ENCODE data around the gene FSCN2.

FSCN2 gene

GRCh38 chr17:81557276-81558114, 29.3 kb downstream of the FSCN2 start:
- DNase-seq (ENCODE audit: low read depth), result no peak

GRCh38 chr17:81558115-81558468, 29.9 kb downstream of the FSCN2 start:
- DNase-seq (ENCODE audit: low read depth), result no peak

DNA sequence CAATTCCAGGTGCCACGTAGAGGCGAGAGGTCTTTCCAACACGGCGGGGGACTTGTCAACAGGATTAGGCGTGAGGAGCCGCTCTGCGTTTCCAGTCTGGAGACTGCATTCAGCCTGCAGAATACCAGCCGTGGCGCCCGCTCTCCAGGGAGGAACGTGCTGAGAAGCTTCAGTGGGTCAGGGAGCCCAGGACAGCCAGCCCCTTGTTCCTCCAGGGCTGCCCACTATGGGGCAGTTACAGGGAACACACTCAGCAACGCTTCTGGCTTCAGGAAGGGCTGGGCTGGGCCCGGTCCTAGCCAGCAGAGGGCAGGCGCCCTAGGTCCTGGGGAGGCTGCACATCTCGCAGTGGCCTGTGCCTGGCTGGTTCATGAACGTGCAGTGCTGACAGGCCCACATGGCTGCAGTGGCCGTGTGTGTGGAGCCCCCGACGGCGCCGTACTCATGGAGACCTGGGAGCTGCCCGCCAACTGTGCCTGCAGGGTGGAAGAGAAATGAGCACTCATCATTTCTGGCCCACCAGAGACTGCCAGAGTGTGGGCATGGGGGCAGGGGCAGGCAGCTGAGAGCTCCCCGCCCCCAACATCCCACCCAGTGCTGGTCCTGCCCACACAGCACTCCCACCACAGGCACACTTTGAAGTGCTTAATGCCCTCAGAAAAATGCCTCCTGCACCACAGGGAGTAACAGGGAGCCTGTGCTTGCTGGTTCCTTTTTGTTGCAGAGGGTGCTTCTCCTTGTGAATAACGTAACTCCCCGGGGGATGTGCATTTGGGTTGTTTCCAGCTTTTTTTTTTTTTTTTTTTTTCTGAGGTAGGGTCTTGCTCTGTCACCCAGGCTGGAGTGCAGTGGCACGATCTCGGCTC, 31.0 kb downstream of the FSCN2 start:
- no peak for DNase-seq (ENCODE audit: low read depth)

- no peak for DNase-seq (ENCODE audit: low read depth)
Measured at GRCh38 chr17:81561494-81561885, 33.3 kb downstream of the FSCN2 start.

DNA sequence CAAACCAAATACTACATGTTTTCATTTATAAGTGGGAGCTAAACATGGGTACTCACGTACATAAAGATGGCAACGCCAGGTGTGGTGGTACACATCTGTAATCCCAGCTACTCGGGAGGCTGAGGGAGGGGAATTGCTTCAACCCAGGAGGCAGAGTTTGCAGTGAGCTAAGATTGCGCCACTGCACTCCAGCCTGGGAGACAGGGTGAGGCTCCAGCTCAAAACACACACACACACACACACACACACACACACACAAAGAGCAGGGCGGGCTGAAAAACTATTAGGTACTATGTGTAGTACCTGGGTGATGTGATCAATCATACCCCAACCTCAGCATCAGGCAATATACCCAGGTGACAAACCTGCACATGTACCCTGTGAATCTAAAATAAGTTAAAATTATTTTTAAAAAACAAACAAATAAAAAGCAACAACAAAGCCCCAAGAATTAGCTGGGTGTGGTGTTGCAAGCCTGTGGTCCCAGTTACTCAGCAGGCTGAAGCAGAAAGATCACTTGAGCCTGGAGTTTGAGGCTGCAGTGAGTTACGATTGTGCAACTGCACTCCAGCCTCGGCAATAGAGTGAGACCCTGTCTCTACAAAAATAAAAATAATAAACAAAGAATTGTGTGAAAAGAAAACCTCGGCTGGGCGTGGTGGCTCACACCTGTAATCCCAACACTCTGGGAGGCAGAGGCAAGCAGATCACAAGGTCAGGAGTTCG, 35.8 kb downstream of the FSCN2 start:
- no peak for DNase-seq (ENCODE audit: low read depth)

DNA sequence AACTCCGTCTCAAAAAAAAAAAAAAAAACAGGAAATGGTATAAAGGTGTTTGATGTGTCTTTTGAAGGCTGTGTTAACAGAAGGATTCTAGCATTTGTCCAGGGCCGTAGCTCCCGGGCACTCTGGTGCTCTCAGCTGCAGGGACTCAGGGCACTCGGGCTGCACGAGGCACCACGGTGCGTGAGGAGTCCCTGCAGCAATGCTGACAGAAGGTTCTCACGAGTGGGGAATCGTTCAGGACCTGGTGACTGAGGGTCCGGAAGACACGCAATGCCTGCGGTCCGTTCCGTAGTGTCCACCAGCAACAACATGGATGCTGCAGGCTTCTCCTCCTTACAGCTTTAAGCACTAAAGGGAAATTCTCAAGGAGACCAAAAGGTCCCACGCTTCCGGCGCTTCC, 36.6 kb downstream of the FSCN2 start:
- no peak for DNase-seq (ENCODE audit: low read depth)

GRCh38 chr17:81565231-81565630, 37.1 kb downstream of the FSCN2 start:
- no peak for DNase-seq (ENCODE audit: low read depth)

DNA sequence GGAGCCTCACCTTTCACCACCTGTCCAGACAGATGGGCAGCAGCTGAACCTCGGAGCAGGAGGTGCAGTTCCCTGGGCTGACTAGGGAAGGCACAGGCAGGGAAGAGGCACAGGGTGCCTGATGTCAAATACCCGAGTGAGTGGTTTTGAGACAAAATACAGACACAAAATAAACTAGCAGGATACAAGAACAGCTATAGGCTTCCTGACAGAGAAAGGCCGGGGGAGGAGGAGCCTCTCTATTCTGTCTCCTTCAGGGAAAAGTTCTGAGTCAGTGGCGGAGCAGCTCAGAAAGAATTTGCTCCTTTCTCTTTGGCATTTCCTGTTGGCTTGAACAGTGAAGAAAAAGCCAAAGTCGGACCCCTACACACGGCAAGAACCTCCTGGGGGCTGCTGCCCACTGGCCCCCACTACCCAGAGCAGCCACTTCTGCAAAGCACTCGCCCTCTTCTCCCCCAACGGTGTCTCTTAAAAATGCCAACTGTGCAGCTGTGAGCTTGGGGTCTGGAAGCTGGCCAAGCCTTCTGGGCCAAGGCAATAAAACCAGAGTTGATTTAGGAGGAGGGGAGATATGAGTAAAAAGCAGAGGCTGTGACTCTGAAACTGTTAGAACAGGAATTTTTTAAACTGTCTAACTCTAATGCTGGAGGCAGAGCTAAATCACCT, 38.4 kb downstream of the FSCN2 start:
- no peak for DNase-seq (ENCODE audit: low read depth)

GRCh38 chr17:81567191-81567590, 39.0 kb downstream of the FSCN2 start:
- no peak for DNase-seq (ENCODE audit: low read depth)

GRCh38 chr17:81568416-81568815, 40.2 kb downstream of the FSCN2 start:
- DNase-seq (ENCODE audit: low read depth), result no peak

DNA sequence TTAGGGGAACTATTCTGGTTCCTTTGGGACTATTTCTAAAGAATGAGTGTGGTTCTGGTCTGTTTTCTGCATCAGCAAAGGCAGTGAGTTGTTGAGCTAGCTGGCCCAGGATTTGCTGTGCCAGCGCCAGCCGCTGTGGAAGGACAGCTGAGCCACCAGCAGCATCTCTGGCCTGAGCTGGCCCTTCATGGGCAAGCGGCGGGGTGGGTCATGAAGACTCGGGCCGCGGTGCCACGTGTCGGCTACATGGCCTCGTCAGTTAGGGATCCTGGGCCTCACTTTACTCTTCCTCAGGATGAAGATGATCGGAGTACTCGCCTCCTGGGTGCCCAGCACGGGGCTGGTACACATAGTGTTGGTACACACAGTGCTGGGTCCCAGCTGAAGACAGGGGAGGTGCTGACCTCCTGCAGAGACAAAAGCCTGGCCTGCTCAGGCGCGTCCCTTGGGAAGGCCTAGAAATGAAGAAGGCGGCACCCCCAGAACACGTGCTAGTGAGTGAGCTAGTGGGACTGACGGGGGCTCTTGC, 41.9 kb downstream of the FSCN2 start:
- DNase-seq (ENCODE audit: low read depth), result no peak

- no peak for DNase-seq (ENCODE audit: low read depth)
Measured at GRCh38 chr17:81570964-81571363, 42.8 kb downstream of the FSCN2 start.

DNA sequence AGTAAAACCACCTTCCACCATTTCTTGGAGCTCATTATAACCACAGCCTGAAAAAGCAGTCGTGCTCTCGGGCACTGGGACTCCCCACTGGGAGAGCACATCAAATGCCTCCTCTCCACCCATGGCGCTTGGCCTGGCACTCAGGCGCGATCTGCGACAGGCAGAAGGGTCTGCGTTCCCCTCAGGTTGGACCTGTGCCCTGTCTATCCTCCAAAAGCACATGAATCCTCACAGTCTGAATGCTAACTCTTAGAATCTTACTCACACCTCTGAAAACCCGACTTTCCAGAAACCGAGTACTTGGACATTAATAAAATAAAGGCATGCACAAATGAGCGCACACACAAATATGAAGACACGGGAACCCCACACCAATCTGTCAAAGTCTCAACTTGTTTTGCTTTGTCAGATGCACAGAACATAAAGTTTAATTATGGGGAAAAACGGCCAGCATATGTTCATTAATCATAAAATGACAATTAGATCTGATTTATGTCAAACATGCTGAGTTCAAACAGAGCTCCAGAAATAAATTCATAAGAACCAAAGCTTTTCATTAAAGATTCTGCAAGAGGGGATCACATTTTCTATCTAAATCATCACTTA, 44.5 kb downstream of the FSCN2 start:
- no peak for DNase-seq (ENCODE audit: low read depth)

GRCh38 chr17:81573794-81574642, 45.8 kb downstream of the FSCN2 start:
- DNase-seq (ENCODE audit: low read depth), result no peak

- no peak for DNase-seq (ENCODE audit: low read depth)
Measured at GRCh38 chr17:81574643-81574956, 46.4 kb downstream of the FSCN2 start.

DNA sequence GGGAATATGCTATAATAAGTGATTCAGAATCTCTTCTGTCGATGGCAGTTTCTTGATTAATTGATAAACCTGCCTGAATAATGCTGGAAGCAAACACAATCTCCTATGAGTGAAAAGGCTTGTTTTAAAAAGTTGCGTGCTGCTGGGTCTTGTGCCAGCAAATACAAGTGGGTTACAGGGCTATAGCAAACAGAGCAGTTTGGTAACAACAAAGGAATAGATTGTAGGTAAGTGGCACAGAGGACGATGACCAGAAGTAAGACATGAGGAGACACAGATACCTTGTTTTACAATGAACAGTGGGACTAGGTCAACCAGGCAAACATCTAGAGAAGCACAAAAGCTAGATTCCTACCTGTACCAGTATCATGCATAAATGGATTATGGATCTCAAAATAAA, 47.7 kb downstream of the FSCN2 start:
- DNase-seq (ENCODE audit: low read depth), result no peak

- no peak for DNase-seq (ENCODE audit: low read depth)
Measured at GRCh38 chr17:81576621-81577277, 48.6 kb downstream of the FSCN2 start.

DNA sequence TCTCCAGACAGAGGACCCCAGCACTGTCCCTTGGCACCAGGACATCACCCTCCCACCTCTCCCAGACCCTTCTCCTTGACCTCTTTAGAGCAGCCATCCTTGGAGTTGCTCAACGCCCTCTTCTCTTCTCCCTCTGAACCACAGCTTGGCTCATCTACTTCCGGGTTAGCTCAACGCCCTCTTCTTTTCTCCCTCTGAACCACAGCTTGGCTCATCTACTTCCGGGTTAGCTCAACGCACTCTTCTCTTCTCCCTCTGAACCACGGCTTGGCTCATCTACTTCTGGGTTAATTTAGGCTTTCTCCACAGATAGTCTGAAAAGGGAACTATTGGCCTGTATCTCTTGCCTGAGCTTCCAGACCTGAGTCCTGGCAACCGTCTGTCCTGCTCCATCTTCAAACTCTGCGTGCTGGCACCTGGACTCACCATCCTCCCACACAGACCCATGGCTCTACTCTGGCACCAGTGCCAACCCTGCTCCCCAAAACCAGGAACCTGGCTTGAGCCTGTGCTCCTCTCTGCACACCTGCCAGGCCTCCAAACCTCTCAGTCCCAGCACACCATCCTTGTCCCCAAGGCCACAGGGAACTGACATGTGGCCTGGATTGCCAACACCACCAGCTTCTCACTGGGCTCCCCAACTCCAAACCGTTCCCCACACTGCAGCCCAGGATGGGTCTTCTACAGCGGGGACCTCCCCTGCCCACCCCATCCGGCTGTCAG, 49.3 kb downstream of the FSCN2 start:
- no peak for DNase-seq (ENCODE audit: low read depth)

- no peak for DNase-seq (ENCODE audit: low read depth)
Measured at GRCh38 chr17:81578038-81578441, 49.9 kb downstream of the FSCN2 start.

Measured in activated T-helper 9 cell treated with anti-CD3 and anti-CD28 coated beads, Interleukin-2, amount 50 U/mL, for 16 hours (primary cell).